ENCODE data around the gene CCDC80. TPM values are rescaled to one million over a fixed set of nuclear protein-coding genes. Genes with fewer than 3 reads are reported as not detected.

The CCDC80 gene
- total RNA-seq, 2 donors from 2014 or later: 90.8 to 350 TPM

Other genes starting within 250 kb of the CCDC80 start
- under 1 TPM in 1 of 2 donors, not detected in 1; 0.35 TPM for gene BTLA, start 141.7 kb downstream of the CCDC80 start, total RNA-seq
- 10 to 100 TPM; 37.5 to 52.6 TPM for gene ATG3, start 79.2 kb downstream of the CCDC80 start, total RNA-seq
- gene SLC35A5, start 79.1 kb downstream of the CCDC80 start, total RNA-seq: 10 to 100 TPM; 17.5 to 45.9 TPM
- gene CD200R1L, start 205.7 kb upstream of the CCDC80 start, total RNA-seq: not detected

Measured in thoracic aorta (tissue), 2 donors.